Measurements from ENCODE around the gene STK17A. TPM values are rescaled to one million over a fixed set of nuclear protein-coding genes. Genes with fewer than 3 reads are reported as not detected.

STK17A gene
- total and polyA plus RNA-seq, 2 of the 8 experiments (the other 6 are each of a cell fraction or from before 2014, with no cell fraction given): 2.2 to 12.2 TPM

- Histone ChIP-seq H3K56ac (replicated peaks; ENCODE audit: insufficient read length, low read depth, low read length) (no peak overlapping the region), H4K8ac (ENCODE audit: extremely low read depth, insufficient read depth, low read length) (no peak overlapping the region), H3K14ac (ENCODE audit: insufficient read length) (no peak overlapping the region), H2AFZ (ENCODE audit: low read length) (no peak overlapping the region), H2AK5ac (ENCODE audit: low read depth, low read length) (no peak overlapping the region), H2BK20ac (ENCODE audit: low read length) (no peak overlapping the region), H2BK15ac (ENCODE audit: low read length) (no peak overlapping the region), H3K36me3 (ENCODE audit: control insufficient read depth in 2 of 4, insufficient read depth in 4 of 4, low read length in 3 of 4) (peaks cover 0 to 28% (median 14%) of the 10 kb centered on the region in 4 experiments; a peak in 6 of 8 replicates), H3K27me3 (replicated peaks in 1 of 4; ENCODE audit: control insufficient read depth in 3 of 4, extremely low read depth in 1 of 4, insufficient read depth in 3 of 4, low read length in 3 of 4) (no peaks in the 10 kb centered on the region), H3K79me1 (ENCODE audit: low read depth, low read length) (no peaks in the 10 kb centered on the region), H3K9me3 (ENCODE audit: insufficient read depth in 2 of 2, low read depth in 1 of 2, low read length in 1 of 2) (no peaks in the 10 kb centered on the region), H3K18ac (ENCODE audit: extremely low read depth, low read length) (no peak overlapping the region), H2BK120ac (replicated peaks; ENCODE audit: low read depth, low read length) (no peak overlapping the region), H3K9ac (replicated peaks in 1 of 4; ENCODE audit: extremely low read depth in 1 of 4, low read depth in 3 of 4, low read length in 3 of 4) (no peak overlapping the region), H2BK12ac (ENCODE audit: low read depth, low read length) (no peak overlapping the region), H3K4me1 (replicated peaks in 1 of 4; ENCODE audit: control insufficient read depth in 3 of 4, insufficient read depth in 4 of 4, low read length in 3 of 4) (peaks cover 0 to 2% (median 0%) of the 10 kb centered on the region in 4 experiments; a peak in 1 of 7 replicates), H2BK5ac (ENCODE audit: low read depth, low read length) (no peak overlapping the region), H3K23ac (ENCODE audit: insufficient read length) (no peak overlapping the region), H3K27ac (ENCODE audit: low read depth, low read length) (no peak overlapping the region), H3K79me2 (ENCODE audit: control insufficient read depth in 1 of 2, insufficient read depth in 2 of 2, low read length in 2 of 2) (no peaks in the 10 kb centered on the region), H4K20me1 (replicated peaks in 1 of 2; ENCODE audit: control insufficient read depth in 1 of 2, insufficient read depth in 2 of 2, low read length in 2 of 2) (peaks cover 1% of the 10 kb centered on the region in 2 experiments), H4K5ac (ENCODE audit: insufficient read length, low read depth, low read length) (no peak overlapping the region), H3K4me3 (ENCODE audit: extremely low read depth in 1 of 4, insufficient read depth in 2 of 4, low read depth in 3 of 4, low read length in 4 of 4) (no peak overlapping the region), H3K23me2 (ENCODE audit: low read depth, low read length) (no peaks in the 10 kb centered on the region), H3K4ac (replicated peaks; ENCODE audit: insufficient read length, low read depth, low read length) (no peak overlapping the region), H3K4me2 (ENCODE audit: insufficient read depth in 1 of 2, low read depth in 2 of 2, low read length in 2 of 2) (no peak overlapping the region), H4K91ac (replicated peaks; ENCODE audit: insufficient read length, low read length) (no peak overlapping the region)
- POLR2A ChIA-PET (ENCODE audit: partially characterized antibody): interaction anchor here (1.1 kb wide), 1 partner anchor 25 kb away, joined by 3 read pairs; no protein-coding TSS in a partner anchor
- DNase-seq (ENCODE audit: low read depth in 1 of 2, low spot score in 2 of 2) (no peak), FAIRE-seq (no peak)
- CTCF ChIA-PET (ENCODE audit: partially characterized antibody): interaction anchor here (0.9 to 1.5 kb wide), 3 partner anchors 47 to 694 kb away, joined by 3 to 5 read pairs (median 3); partner anchors contain the start of gene STK17A
- 89% methylated on average over 6 of the region's 6 CpGs; no CpG with 5 or more reads in 1 of the 2 experiments for WGBS, 2 experiments (ENCODE audit: extremely low coverage in 1 of 2, insufficient coverage in 1 of 2, insufficient read length in 1 of 2, insufficient replicate concordance in 2 of 2, low coverage in 1 of 2, low lambda C conversion rate in 2 of 2, missing lambda C conversion rate in 1 of 2)
- no peak for TF ChIP-seq EP300 (IDR thresholded peaks at IDR 0.05; ENCODE audit: borderline replicate concordance in 1 of 2, low read depth in 2 of 2, low read length in 2 of 2)
- no peak for TF ChIP-seq CTCF (IDR thresholded peaks at IDR 0.05; ENCODE audit: control extremely low read depth in 1 of 3, insufficient read depth in 1 of 3, low read depth in 1 of 3, low read length in 3 of 3)
- TF ChIP-seq TAF7 (optimal IDR thresholded peaks at IDR 0.05; ENCODE audit: borderline replicate concordance, low read depth, low read length): no peak
- TF ChIP-seq ATF3 (IDR thresholded peaks at IDR 0.05; ENCODE audit: insufficient read depth, low read depth, low read length): no peak
- no peak for TF ChIP-seq POU5F1 (IDR thresholded peaks at IDR 0.05; ENCODE audit: low read depth, low read length)
- no peak for TF ChIP-seq GTF2F1 (IDR thresholded peaks at IDR 0.05; ENCODE audit: borderline replicate concordance, low read depth, low read length)
Observed at GRCh38 chr7:43629857-43630256, 46.9 kb downstream of the STK17A start.
